ENCODE results near the gene VSTM2L.

The VSTM2L gene

GRCh38 chr20:37914672-37915433 is 11.9 kb downstream of the VSTM2L start:
- Mint-ChIP-seq H3K36me3 (no peaks in the 10 kb centered on the region), H3K9me3 (no peaks in the 10 kb centered on the region), H3K27me3 (peaks cover 12% of the 10 kb centered on the region), H3K4me3 (peak overlapping the region; percentile 71), H3K4me1 (peaks cover 18% of the 10 kb centered on the region), H3K27ac (no peak overlapping the region)
- ATAC-seq (ENCODE audit: low read depth) (peak; percentile 61), DNase-seq (ENCODE audit: low spot score in 2 of 2) (peak in 1 of 2 donors; percentile 30)

- peaks cover 12% of the 10 kb centered on the region for H3K27me3 Mint-ChIP-seq
- DNase-seq (ENCODE audit: low spot score in 2 of 2), result no peak
- peaks cover 18% of the 10 kb centered on the region for H3K4me1 Mint-ChIP-seq
- H3K27ac Mint-ChIP-seq, result no peak overlapping the region
- H3K9me3 Mint-ChIP-seq, result no peaks in the 10 kb centered on the region
- no peak overlapping the region for H3K4me3 Mint-ChIP-seq
- ATAC-seq (ENCODE audit: low read depth), result no peak
- no peaks in the 10 kb centered on the region for H3K36me3 Mint-ChIP-seq
Observed at GRCh38 chr20:37915434-37915787, 12.5 kb downstream of the VSTM2L start.

GRCh38 chr20:37915800-37916570 is 13.1 kb downstream of the VSTM2L start:
- Mint-ChIP-seq H3K9me3 (no peaks in the 10 kb centered on the region), H3K27me3 (peaks cover 13% of the 10 kb centered on the region), H3K4me1 (peaks cover 23% of the 10 kb centered on the region), H3K27ac (no peak overlapping the region), H3K4me3 (no peak overlapping the region), H3K36me3 (no peaks in the 10 kb centered on the region)
- no peak for ATAC-seq (ENCODE audit: low read depth)
- no peak for DNase-seq (ENCODE audit: low spot score in 2 of 2)

GRCh38 chr20:37917461-37917860 is 14.5 kb downstream of the VSTM2L start:
- Mint-ChIP-seq H3K27me3 (peaks cover 13% of the 10 kb centered on the region), H3K9me3 (no peaks in the 10 kb centered on the region), H3K27ac (no peak overlapping the region), H3K36me3 (no peaks in the 10 kb centered on the region), H3K4me1 (peaks cover 24% of the 10 kb centered on the region), H3K4me3 (no peak overlapping the region)
- DNase-seq (ENCODE audit: low spot score in 2 of 2) (no peak), ATAC-seq (ENCODE audit: low read depth) (no peak)

- peaks cover 10% of the 10 kb centered on the region for H3K27me3 Mint-ChIP-seq
- H3K27ac Mint-ChIP-seq, result no peak overlapping the region
- H3K4me3 Mint-ChIP-seq, result no peak overlapping the region
- no peak for DNase-seq (ENCODE audit: low spot score in 2 of 2)
- H3K36me3 Mint-ChIP-seq, result no peaks in the 10 kb centered on the region
- no peaks in the 10 kb centered on the region for H3K9me3 Mint-ChIP-seq
- ATAC-seq (ENCODE audit: low read depth), result no peak
- peaks cover 22% of the 10 kb centered on the region for H3K4me1 Mint-ChIP-seq
Observed at GRCh38 chr20:37918035-37918434, 15.1 kb downstream of the VSTM2L start.

- ATAC-seq (ENCODE audit: low read depth) (no peak), DNase-seq (ENCODE audit: low spot score in 2 of 2) (no peak)
- H3K4me3 Mint-ChIP-seq, result no peak overlapping the region
- H3K9me3 Mint-ChIP-seq, result no peaks in the 10 kb centered on the region
- H3K4me1 Mint-ChIP-seq, result peaks cover 16% of the 10 kb centered on the region
- H3K27ac Mint-ChIP-seq, result no peak overlapping the region
- H3K27me3 Mint-ChIP-seq, result peaks cover 3% of the 10 kb centered on the region
- no peaks in the 10 kb centered on the region for H3K36me3 Mint-ChIP-seq
Observed at GRCh38 chr20:37919389-37920040, 16.6 kb downstream of the VSTM2L start.

GRCh38 chr20:37920270-37920669 is 17.3 kb downstream of the VSTM2L start:
- no peak overlapping the region for H3K27ac Mint-ChIP-seq
- no peaks in the 10 kb centered on the region for H3K9me3 Mint-ChIP-seq
- DNase-seq (ENCODE audit: low spot score in 2 of 2) (no peak), ATAC-seq (ENCODE audit: low read depth) (no peak)
- H3K4me3 Mint-ChIP-seq, result no peak overlapping the region
- no peaks in the 10 kb centered on the region for H3K36me3 Mint-ChIP-seq
- peaks cover 3% of the 10 kb centered on the region for H3K27me3 Mint-ChIP-seq
- H3K4me1 Mint-ChIP-seq, result peaks cover 12% of the 10 kb centered on the region

- H3K4me1 Mint-ChIP-seq, result peaks cover 12% of the 10 kb centered on the region
- DNase-seq (ENCODE audit: low spot score in 2 of 2) (no peak), ATAC-seq (ENCODE audit: low read depth) (no peak)
- H3K27ac Mint-ChIP-seq, result no peak overlapping the region
- no peaks in the 10 kb centered on the region for H3K9me3 Mint-ChIP-seq
- H3K27me3 Mint-ChIP-seq, result peaks cover 3% of the 10 kb centered on the region
- H3K4me3 Mint-ChIP-seq, result no peak overlapping the region
- H3K36me3 Mint-ChIP-seq, result no peaks in the 10 kb centered on the region
Observed at GRCh38 chr20:37920679-37921322, 17.9 kb downstream of the VSTM2L start.

- Mint-ChIP-seq H3K4me1 (peaks cover 12% of the 10 kb centered on the region), H3K4me3 (no peak overlapping the region), H3K27me3 (peaks cover 3% of the 10 kb centered on the region), H3K27ac (no peak overlapping the region), H3K36me3 (no peaks in the 10 kb centered on the region), H3K9me3 (no peaks in the 10 kb centered on the region)
- ATAC-seq (ENCODE audit: low read depth) (peak; percentile 99), DNase-seq (ENCODE audit: low spot score in 2 of 2) (no peak)
Observed at GRCh38 chr20:37921341-37921929, 18.5 kb downstream of the VSTM2L start.

- ATAC-seq (ENCODE audit: low read depth), result peak; percentile 27
- Mint-ChIP-seq H3K4me3 (no peak overlapping the region), H3K36me3 (no peaks in the 10 kb centered on the region), H3K4me1 (peaks cover 12% of the 10 kb centered on the region), H3K9me3 (no peaks in the 10 kb centered on the region), H3K27ac (no peak overlapping the region), H3K27me3 (peaks cover 2% of the 10 kb centered on the region)
- no peak for DNase-seq (ENCODE audit: low spot score in 2 of 2)
Observed at GRCh38 chr20:37922016-37922415, 19.1 kb downstream of the VSTM2L start.

GRCh38 chr20:37925265-37926165 is 22.6 kb downstream of the VSTM2L start:
- Mint-ChIP-seq H3K4me3 (no peak overlapping the region), H3K27me3 (peaks cover 9% of the 10 kb centered on the region), H3K9me3 (no peaks in the 10 kb centered on the region), H3K4me1 (peaks cover 12% of the 10 kb centered on the region), H3K36me3 (no peaks in the 10 kb centered on the region), H3K27ac (no peak overlapping the region)
- no peak for DNase-seq (ENCODE audit: low spot score in 2 of 2)
- no peak for ATAC-seq (ENCODE audit: low read depth)

GRCh38 chr20:37926612-37927011 is 23.7 kb downstream of the VSTM2L start:
- DNase-seq (ENCODE audit: low spot score in 2 of 2) (no peak), ATAC-seq (ENCODE audit: low read depth) (no peak)
- Mint-ChIP-seq H3K4me3 (no peak overlapping the region), H3K4me1 (peaks cover 3% of the 10 kb centered on the region), H3K9me3 (no peaks in the 10 kb centered on the region), H3K27ac (no peak overlapping the region), H3K27me3 (peaks cover 11% of the 10 kb centered on the region), H3K36me3 (no peaks in the 10 kb centered on the region)
